GM21737 (cell line): ENCODE results near the gene ATG3.
"Not testable (repeated sequence)": the region's sequence is repeated elsewhere in the genome, so short reads cannot be mapped to it uniquely, and the experiment has no call there.

Source experiments
- ATAC-seq: cut with Tn5 transposase; IDR thresholded peaks from one replicate; pipeline ENCODE4 v1.9.1; 2021; ENCODE audit warnings: mild to moderate bottlenecking, moderate library complexity; ENCODE audit not compliant: unreplicated experiment

The ATG3 gene

DNA sequence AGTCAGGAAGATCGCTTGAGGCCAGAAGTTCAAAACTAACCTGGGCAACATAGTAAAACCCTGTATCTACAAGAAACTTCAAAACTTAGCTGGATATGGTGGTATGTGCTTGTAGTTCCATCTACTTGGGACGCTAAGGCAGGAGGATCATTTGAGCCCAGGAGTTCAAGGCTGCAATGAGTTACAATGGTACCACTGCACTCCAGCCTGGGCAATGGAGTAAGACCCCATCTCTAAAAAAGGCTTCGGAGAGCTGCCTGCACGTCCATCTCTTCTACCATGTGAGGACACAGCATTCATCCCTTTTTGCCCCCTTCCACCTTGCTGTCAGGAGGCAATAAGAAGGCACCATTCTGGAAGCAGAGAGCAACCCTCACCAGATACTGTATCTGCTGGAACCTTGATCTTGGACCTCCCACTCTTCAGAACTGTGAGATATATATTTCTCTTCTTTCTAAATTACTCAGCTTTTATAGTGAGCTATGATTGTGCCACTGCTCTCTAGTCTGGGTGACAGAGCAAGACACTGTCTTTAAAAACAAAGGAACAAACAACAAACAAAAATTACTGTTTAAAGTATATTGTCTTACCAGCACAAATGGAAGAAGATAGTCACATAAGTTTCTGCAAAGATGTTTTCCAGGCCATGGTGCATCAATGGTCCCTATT, 58.3 kb downstream of the ATG3 start:
- ATAC-seq, result no peak

DNA sequence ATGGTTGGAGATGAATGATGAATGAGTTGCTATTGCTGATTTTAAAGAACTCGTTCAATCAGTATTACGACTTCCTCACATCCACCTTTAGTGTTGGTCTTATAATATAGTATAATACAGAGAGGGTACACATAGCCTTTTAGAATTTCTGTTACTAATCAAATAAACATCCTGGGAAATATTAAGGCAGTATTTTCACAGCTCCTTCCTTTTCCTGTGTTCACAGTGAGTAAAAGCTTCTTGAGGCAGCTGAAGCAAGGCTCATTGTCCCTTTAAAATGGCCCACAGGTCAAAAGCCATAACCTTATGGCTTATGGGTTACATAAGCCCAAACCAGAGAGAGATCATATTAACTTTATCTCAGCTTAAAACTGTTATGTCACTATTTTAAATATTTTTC, 61.1 kb downstream of the ATG3 start:
- ATAC-seq, result no peak

DNA sequence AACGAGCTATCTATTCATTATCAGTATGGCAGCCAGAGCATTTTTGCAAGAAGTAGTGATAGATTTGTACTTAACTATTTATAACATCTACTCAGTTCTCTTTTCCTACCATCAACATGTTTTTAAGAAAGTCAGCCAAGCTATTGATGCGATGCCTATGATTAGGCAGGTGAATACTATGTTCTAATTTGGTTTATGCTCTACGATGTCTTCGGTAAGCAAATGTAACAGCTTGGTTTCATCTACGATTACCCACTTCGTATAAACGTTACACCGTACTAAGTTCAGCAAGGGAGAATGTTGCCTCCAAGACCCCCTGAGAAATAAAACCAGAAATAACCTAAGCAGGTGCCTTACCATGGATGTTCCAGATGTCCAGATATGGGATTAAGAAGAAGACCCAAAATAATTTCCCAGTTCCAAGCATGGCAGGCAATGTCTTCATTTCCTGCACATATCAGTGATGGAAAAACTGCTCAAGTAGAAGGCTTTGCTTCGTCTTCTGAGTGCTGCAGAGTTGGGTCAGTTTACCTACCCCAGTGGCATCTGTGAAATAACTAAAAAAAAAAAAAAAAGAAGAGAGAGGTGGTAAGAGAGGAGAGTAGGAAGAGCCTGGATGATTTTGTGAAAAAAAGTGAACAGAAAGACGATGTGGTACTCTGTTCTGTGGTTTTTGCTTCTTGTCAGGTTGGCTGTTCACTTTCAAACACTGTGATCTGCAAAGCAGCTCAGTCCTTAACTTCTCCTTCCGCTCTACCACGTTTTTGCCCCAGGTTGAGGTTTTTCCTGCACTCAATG, 62.6 kb downstream of the ATG3 start, which contains the start of gene BTLA:
Gene BTLA (minus strand): TSS at position 559 of the 798 bp plus-strand sequence. CDS start 114 bp downstream, at position 445.
- ATAC-seq, result peak; percentile 58

GRCh38 chr3:112497897-112498548, 63.7 kb downstream of the ATG3 start:
- ATAC-seq, result no peak

GRCh38 chr3:112496366-112497067, 65.2 kb downstream of the ATG3 start:
- ATAC-seq, result no peak

DNA sequence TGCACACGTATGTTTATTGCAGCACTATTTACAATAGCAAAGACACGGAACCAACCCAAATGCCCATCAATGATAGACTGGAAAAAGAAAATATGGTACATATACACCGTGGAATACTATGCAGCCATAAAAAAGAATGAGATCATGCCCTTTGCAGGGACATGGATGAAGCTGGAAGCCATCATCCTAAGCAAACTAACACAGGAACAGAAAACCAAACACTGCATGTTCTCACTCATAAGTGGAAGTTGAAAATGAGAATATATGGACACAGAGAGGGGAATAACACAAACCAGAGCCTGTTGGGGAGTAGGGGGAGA, 67.4 kb downstream of the ATG3 start:
- ATAC-seq, result not testable (repeated sequence)

DNA sequence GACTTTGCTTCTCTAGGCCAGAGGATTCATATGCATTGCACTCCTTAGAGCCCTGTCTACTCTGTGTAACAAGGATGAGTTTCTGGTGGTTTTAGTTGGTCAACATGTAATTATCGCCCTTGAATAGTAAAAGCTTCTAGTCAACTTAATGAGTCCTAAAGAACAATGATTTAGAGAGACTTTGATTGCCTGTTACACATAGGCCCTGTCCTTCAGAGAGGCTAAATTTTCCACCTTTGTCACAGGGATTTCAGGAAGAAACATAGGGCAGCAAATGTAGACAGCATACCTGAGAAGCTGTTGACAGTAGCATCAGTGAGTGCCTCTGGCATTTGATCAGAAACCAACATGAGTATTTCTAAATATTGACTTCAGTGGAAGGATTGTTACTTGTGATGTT, 69.6 kb downstream of the ATG3 start:
- no peak for ATAC-seq

DNA sequence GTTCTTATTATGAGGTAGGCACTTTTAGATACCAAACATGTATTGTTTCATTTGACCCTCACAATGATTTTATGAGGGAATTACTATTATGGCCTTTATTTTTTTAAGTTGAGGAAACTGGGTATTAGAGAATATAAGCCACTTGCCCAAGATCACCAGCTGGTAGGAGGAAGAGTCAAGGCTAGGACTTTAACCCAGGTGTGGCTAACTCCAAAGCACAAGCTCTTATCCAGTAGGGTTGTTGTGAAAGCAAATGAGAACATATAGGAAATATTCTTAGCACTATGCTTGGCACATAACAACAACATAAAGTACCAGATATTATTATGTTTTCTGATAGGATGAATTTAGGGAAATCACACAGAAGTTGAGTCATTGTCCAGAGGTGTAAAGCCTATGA, 70.4 kb downstream of the ATG3 start:
- ATAC-seq, result no peak

DNA sequence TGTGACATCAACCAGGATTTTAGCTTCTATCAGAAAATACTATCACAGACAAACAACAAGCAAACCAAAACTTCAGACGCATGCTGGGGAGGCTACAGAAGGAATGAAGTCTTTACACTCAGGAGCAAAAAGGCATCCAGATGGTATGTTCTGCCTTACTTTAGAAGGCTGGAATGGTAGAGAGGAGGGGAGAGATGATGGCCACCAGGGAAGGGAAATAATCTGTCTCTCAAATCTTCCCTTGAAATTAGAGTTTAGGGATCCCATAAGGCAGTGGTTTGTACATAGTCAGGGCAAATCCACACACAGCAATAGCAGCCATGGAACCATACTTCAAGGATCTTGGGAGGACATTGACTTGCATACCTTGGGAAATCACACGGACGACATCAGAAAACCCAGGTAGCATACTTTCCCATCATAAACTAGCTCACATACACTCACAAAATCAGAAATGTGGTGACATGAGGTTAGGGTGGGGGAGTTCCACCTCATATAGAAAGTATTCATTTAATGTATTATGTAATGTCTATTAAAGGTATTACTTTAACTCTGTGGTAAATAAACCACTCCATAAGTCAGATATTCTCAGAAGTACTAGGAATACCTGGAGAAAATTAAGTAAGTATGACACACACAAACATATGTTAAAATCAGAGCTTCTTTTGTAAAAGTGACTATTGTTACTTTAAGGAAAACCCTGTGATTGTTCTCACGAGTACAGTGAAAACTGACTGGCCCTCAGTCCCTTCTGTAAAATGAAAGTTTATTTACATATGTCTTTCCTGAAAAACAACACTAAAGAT, 71.9 kb downstream of the ATG3 start:
- no peak for ATAC-seq

- no peak for ATAC-seq
Measured at GRCh38 chr3:112486811-112487505, 74.8 kb downstream of the ATG3 start.

DNA sequence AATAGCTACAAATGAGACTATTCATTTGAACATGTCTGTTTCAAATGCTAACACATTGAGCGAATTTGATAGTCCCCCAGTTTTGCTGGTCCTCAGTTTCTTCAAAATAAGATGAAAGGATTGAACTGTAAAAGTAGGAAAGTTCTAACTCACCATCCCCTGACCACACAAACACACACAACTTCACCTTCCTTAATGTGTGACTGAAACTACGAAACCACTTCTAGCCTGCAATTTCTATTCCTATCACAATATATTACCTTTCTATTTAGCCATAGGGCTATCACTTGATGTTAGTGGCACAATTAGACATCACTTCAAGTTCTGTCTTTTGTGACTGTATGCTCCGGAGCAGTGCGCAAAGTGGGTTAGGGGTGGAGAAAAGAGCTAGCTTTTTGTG, 77.4 kb downstream of the ATG3 start:
- no peak for ATAC-seq

GRCh38 chr3:112482675-112483074, 79.1 kb downstream of the ATG3 start:
- ATAC-seq, result peak; percentile 69
